IPS-20b (cell line): ENCODE measurements around the gene GJB4.
A peak's percentile ranks its signal among the peaks of the same experiment; 100 is the strongest.
"Not testable (repeated sequence)": the region's sequence is repeated elsewhere in the genome, so short reads cannot be mapped to it uniquely, and the experiment has no call there.

Experiments
- H3K27ac ChIP-seq: one replicate; pipeline ENCODE4 v1.5.1; 2013; ENCODE audit warnings: low read length
- H3K27me3 ChIP-seq: 2 replicates; pipeline ENCODE4 v1.6.1; 2013; ENCODE audit warnings: mild to moderate bottlenecking, low read length, inconsistent platforms; ENCODE audit not compliant: insufficient read depth
- H3K36me3 ChIP-seq: 2 replicates; pipeline ENCODE4 v1.6.1; 2013; ENCODE audit warnings: low read depth, mild to moderate bottlenecking, inconsistent platforms, low read length, moderate library complexity; ENCODE audit not compliant: insufficient read depth
- H3K4me1 ChIP-seq: 2 replicates; pipeline ENCODE4 v1.6.1; 2013; ENCODE audit warnings: mild to moderate bottlenecking, control low read depth, inconsistent platforms, low read length, moderate library complexity; ENCODE audit not compliant: insufficient read depth
- H3K4me3 ChIP-seq: 2 replicates; pipeline ENCODE4 v1.5.1; 2013; ENCODE audit warnings: mild to moderate bottlenecking, low read length, inconsistent platforms
- H3K9ac ChIP-seq: 2 replicates; pipeline ENCODE4 v1.6.1; 2013; ENCODE audit warnings: low read depth, mild to moderate bottlenecking, inconsistent platforms, low read length, moderate library complexity
- H3K9me3 ChIP-seq: 2 replicates; pipeline ENCODE4 v1.6.1; 2013; ENCODE audit warnings: mild to moderate bottlenecking, low read depth, low read length, inconsistent platforms; ENCODE audit not compliant: insufficient read depth

The GJB4 gene

DNA sequence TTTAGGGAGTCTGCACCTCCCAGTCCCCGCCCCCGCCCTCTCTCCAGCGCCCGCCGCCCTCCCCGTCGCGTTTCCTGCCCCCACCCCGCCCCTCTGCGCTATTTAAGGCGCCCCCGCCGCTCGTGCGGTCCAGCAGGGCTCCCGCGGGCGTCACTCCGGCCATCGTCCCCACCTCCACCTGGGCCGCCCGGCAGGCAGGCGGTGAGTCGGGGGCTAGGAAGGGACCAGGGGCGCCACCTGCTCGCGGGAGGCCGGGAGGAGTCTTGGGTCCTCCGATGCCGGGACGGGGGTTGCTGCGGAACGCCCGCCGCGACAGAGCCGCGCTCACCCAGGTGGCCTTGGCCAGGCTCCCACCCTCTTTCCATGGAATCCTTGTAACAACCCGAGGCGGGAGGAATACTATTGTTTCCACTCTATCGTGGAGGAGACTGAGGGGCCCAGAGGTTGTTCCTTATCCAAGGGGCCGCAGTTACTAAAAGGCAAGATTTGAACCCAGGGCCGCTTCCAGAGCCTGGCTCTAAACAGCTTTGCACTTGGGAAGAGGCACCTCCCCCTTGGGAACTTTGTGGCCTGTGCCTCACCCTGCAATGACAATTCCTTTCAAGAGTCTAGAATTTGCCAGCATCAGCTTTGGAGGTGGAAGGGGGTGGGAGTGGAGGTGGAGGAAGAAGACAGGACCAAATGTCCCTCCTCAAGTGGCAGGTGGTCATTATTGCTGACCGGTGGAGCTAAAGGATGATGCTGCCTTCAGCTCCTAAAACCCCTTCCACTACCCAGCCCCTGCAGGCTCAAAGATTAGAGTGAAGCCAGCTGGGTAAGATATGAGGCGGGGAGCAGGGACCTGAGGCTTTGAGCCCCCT lies 33.6 kb downstream of the GJB4 start, which contains the start of gene GJA4:
TSS of gene GJA4 (plus strand) at position 132 of the 860 bp plus-strand sequence. CDS start 1,215 bp downstream, outside the sequence.
- Histone ChIP-seq H3K9me3 (no peaks in the 10 kb centered on the region), H3K4me1 (peaks cover 2% of the 10 kb centered on the region; the same call in 1 of the 2 replicates), H3K27me3 (peaks cover 28% of the 10 kb centered on the region), H3K27ac (no peak within 1 kb of the TSS), H3K4me3 (peak within 1 kb of the TSS; percentile 62), H3K9ac (no peak within 1 kb of the TSS; the same call in 1 of the 2 replicates), H3K36me3 (no peaks in the 10 kb centered on the region)

GRCh38 chr1:34794001-34794789 lies 34.7 kb downstream of the GJB4 start:
- Histone ChIP-seq H3K27ac (no peak overlapping the region), H3K4me1 (peaks cover 2% of the 10 kb centered on the region; the same call in 1 of the 2 replicates), H3K9ac (no peak overlapping the region), H3K36me3 (no peaks in the 10 kb centered on the region), H3K4me3 (peak overlapping the region; percentile 62; the same call in 1 of the 2 replicates), H3K9me3 (no peaks in the 10 kb centered on the region), H3K27me3 (peaks cover 28% of the 10 kb centered on the region)

- Histone ChIP-seq H3K27me3 (peaks cover 28% of the 10 kb centered on the region), H3K9ac (no peak overlapping the region), H3K4me1 (peaks cover 2% of the 10 kb centered on the region; the same call in 1 of the 2 replicates)
These were observed 35.2 kb downstream of the GJB4 start for GRCh38 chr1:34794790-34795180.

DNA sequence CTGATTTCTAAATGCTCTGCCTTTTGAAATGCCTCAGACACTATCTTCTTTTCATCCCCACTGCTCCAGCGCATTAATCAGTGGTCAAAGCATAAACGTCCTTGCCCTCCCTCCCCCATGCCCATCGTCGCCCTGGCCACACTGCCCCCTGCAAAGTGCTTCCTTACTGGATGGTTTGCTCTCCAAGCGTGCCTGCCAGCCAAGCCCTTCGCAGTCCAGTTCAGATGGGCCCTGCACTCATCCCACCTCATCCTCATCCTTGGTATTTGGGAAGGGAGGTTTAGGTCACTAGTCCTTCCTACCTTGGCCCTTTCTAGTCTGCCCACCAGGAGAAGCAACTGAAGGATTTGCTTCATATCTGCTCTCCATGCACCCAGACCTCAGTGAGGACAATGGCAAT lies 36.4 kb downstream of the GJB4 start:
- peaks cover 2% of the 10 kb centered on the region; the same call in 1 of the 2 replicates for H3K4me1 ChIP-seq
- no peak overlapping the region for H3K9ac ChIP-seq
- H3K36me3 ChIP-seq: no peaks in the 10 kb centered on the region
- no peak overlapping the region; the same call in 1 of the 2 replicates for H3K4me3 ChIP-seq
- H3K9me3 ChIP-seq: no peaks in the 10 kb centered on the region
- peaks cover 28% of the 10 kb centered on the region for H3K27me3 ChIP-seq
- H3K27ac ChIP-seq: no peak overlapping the region

More at GRCh38 chr1:34794790-34795180, 35.2 kb downstream of the GJB4 start:
- no peak overlapping the region for H3K4me3 ChIP-seq
- H3K36me3 ChIP-seq: no peaks in the 10 kb centered on the region
- no peaks in the 10 kb centered on the region for H3K9me3 ChIP-seq
- no peak overlapping the region for H3K27ac ChIP-seq

- no peaks in the 10 kb centered on the region for H3K36me3 ChIP-seq
- no peak overlapping the region for H3K4me3 ChIP-seq
- H3K27ac ChIP-seq: no peak overlapping the region
- H3K4me1 ChIP-seq: peaks cover 2% of the 10 kb centered on the region; the same call in 1 of the 2 replicates
- H3K9me3 ChIP-seq: no peaks in the 10 kb centered on the region
- peaks cover 21% of the 10 kb centered on the region for H3K27me3 ChIP-seq
- peak overlapping the region; percentile 1; the same call in 1 of the 2 replicates for H3K9ac ChIP-seq
These were observed 37.5 kb downstream of the GJB4 start for GRCh38 chr1:34796990-34797389.

DNA sequence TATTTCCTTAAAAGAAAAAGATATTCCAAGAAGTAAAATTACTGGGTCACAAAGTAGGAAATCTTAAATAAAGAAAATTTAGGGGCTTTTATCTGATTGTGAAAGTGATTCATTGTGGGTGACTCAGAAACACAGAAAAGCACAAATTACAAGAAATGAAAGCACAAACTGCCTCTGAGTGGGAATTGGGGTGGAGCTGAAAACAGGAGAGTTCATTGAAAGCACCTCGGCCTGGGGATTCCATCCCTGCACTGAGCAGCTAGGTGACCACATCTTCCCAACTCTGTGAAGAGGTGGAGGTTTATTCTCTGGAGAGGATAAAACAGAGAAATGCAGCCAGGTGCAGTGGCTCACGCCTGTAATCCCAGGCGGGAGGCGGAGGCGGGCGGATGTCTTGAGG lies 40.7 kb downstream of the GJB4 start:
- H3K27ac ChIP-seq: no peak overlapping the region
- no peak overlapping the region for H3K9ac ChIP-seq
- H3K4me1 ChIP-seq: peaks cover 2% of the 10 kb centered on the region; the same call in 1 of the 2 replicates
- H3K4me3 ChIP-seq: no peak overlapping the region
- no peaks in the 10 kb centered on the region; the same call in 1 of the 2 replicates for H3K27me3 ChIP-seq
- H3K9me3 ChIP-seq: peaks cover 4% of the 10 kb centered on the region; the same call in 1 of the 2 replicates
- no peaks in the 10 kb centered on the region for H3K36me3 ChIP-seq

DNA sequence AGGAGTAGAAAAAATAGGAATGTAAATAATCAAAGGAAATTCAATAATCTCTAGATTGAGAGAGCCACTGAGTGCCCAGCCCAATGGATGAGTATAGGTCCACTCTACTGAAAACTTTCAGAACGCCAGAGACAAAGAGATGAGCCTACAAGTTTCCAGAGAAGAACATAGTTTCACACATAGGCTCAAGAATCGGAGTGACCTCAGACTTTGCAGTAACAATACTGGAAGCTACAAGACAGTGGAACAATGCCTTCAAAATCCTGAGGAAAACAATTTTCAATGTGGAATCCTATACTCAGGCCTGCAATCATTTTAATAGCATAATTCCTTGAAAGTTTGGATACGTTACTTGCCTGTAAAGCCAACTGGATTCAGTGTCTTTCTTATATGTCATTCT lies 44.2 kb downstream of the GJB4 start:
- no peaks in the 10 kb centered on the region for H3K36me3 ChIP-seq
- no peak overlapping the region for H3K4me3 ChIP-seq
- no peaks in the 10 kb centered on the region for H3K4me1 ChIP-seq
- no peaks in the 10 kb centered on the region for H3K27me3 ChIP-seq
- H3K27ac ChIP-seq: no peak overlapping the region
- H3K9me3 ChIP-seq: peaks cover 4% of the 10 kb centered on the region; the same call in 1 of the 2 replicates
- H3K9ac ChIP-seq: no peak overlapping the region

- peaks cover 4% of the 10 kb centered on the region; the same call in 1 of the 2 replicates for H3K9me3 ChIP-seq
- no peak overlapping the region for H3K4me3 ChIP-seq
- H3K27me3 ChIP-seq: no peaks in the 10 kb centered on the region
- no peaks in the 10 kb centered on the region for H3K36me3 ChIP-seq
- H3K27ac ChIP-seq: no peak overlapping the region
- no peaks in the 10 kb centered on the region for H3K4me1 ChIP-seq
- H3K9ac ChIP-seq: no peak overlapping the region
These were observed 46.9 kb downstream of the GJB4 start for GRCh38 chr1:34806396-34806795.

DNA sequence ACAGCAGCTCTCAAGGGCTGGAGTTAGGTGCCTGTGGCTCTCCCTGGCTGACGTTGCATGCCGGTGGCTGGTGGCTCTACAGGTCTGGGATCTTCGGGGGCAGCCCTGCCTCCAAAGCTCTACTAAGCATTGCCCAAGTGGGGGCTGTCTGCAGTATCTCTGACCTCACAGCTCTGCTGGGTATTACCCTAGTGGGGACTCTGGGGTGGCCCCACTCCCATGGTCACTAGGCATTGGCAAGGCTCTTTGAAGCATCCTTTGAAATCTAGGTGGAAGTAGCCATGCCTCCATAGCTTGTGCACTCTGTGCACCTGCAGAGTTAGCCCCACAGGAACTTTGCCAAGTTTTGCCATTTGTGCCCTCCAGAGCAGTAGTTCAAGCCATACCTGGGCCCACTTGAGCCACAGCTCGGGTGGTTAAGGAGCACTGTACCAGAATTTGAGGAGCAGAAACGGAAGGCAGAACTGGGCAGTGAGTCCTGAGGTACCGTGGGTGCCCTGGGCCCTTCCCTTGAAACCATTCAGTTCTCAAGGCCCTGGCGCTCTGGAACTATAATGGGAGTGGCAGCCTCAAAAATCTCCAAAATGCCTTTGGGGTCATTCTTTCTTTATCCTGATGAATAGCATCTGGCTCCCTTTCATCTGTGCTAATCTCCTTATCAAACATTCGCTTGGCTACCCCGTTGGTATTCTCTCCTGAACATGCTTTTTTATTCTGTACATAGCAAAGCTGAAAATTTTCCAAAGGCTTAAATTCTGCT lies 48.7 kb downstream of the GJB4 start:
- peaks cover 4% of the 10 kb centered on the region; the same call in 1 of the 2 replicates for H3K9me3 ChIP-seq
- H3K27me3 ChIP-seq: no peaks in the 10 kb centered on the region
- H3K36me3 ChIP-seq: no peaks in the 10 kb centered on the region
- no peak overlapping the region for H3K9ac ChIP-seq
- no peak overlapping the region for H3K27ac ChIP-seq
- H3K4me1 ChIP-seq: no peaks in the 10 kb centered on the region
- no peak overlapping the region for H3K4me3 ChIP-seq

GRCh38 chr1:34810781-34811180 lies 51.2 kb downstream of the GJB4 start:
- not testable (repeated sequence) for H3K4me3 ChIP-seq, H3K4me1 ChIP-seq, H3K36me3 ChIP-seq, H3K9ac ChIP-seq, H3K27ac ChIP-seq, H3K9me3 ChIP-seq, H3K27me3 ChIP-seq
